Left forelimb (tissue), 1 donor: Measurements from ENCODE around the gene TRIM40.

ENCODE experiments used
- DNase-seq: peaks from one replicate; pipeline ENCODE4 v3.0.0-alpha.2; 2018; ENCODE audit warnings: low spot score

Gene TRIM40

DNA sequence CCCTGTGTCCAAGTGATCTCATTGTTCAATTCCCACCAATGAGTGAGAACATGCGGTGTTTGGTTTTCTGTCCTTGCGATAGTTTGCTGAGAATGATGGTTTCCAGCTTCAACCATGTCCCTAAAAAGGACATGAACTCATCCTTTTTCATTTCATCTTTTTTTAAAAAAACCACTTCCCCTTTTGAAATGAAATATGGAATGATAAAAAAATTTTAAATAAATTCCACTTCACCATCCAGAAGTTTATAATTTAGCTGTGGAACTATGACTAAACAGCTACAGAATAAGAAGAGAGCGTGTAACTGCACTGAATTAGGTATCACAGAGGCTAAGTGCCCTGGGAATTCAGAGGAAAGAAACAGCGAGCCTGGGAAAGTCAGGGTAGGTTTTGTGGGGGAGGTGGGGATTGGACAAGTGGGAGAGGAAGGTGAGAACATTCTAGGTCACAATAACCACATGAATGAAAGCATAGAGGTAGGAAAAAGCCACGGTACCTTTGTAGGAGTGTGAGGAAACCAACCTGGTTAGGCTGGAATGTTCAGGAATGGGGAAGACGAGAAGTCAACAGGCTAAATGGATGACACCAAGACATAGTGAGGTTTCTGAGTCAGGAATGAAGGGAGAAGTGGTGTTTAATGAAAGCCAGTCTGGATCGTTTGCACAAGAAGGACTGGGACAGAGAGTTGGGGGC, 14.1 kb downstream of the TRIM40 start:
- no peak for DNase-seq

DNA sequence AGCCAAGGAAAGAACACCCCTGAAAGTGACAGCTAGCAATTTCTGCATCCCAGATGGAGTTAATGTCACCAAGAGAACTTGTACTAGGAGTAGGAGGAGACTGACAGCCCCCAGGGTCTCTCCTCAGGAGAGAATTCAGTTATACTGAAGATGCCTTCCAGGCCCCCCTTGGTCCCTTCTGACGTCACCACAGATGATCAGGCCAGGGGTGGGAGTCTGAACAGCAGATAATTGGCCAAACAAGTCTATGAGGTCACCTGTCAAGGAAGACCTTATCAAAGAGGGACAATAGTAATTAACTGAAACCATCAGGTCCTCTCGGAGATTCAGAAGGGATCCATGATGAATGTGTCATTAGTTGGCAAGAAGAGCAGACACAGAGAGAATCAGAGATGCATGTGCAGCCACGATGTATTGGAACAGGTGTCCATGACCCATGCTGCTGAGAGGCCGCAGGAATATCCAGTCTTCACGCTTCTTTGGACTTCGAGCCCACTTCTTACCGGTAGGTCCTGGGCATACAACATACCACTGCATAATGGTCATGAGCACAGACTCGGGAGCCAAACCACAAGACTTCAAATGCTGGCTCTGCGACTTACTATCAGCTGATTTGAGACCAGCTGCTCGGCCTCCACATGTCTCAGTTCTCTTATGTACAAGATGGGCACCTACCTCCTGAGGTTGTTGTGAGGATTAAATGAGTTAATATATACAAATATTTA, 14.9 kb downstream of the TRIM40 start:
- no peak for DNase-seq

DNA sequence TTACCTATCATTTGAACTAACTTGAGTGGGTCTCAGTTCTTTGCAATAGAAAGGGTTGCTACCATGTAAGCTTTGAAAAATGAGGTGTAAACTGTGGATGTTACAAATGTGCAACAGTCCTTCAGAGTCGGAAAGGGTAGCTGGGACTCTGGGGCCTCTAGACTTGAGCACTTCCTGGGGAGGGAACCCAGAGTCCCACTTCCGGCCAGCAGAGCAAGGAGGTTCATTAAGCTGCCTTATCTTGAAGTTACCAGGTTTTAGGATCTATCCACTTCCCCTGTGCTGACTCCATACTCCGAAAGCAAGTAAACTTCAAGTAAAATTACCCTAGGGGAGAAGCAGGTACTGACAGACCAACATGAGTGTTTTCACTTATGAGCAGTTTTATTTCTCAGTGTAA, 15.6 kb downstream of the TRIM40 start:
- DNase-seq = no peak

DNA sequence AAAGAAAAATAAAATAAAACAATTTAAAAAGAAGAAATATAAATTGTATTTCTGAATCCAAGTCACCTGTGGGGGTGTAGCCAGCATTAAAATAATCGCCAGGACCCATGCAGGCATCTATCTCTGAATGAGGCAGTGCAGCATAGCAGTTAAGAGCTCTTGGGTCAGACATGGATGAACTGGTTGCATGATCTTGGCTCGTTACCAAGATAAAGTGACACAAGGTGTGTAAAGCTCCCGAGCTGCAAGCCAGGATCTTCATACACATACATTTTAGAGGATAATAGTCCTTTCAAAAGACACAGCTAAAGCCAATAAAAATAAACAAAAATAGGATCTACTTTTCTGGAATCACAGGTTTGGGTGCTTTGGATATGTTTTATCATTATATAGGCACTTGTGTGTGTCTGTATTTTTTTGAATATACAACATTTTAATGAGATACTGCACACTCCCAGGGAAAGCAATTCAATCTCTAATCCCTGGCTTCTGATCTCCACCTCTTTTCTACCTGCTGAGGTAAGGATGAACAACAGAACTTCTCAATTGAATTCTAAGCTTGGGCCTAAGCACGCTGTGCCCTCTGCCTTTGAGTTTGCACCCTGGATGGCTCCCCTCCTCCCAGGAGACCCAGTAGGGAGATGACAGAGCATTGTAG, 16.2 kb downstream of the TRIM40 start:
- DNase-seq = no peak

DNA sequence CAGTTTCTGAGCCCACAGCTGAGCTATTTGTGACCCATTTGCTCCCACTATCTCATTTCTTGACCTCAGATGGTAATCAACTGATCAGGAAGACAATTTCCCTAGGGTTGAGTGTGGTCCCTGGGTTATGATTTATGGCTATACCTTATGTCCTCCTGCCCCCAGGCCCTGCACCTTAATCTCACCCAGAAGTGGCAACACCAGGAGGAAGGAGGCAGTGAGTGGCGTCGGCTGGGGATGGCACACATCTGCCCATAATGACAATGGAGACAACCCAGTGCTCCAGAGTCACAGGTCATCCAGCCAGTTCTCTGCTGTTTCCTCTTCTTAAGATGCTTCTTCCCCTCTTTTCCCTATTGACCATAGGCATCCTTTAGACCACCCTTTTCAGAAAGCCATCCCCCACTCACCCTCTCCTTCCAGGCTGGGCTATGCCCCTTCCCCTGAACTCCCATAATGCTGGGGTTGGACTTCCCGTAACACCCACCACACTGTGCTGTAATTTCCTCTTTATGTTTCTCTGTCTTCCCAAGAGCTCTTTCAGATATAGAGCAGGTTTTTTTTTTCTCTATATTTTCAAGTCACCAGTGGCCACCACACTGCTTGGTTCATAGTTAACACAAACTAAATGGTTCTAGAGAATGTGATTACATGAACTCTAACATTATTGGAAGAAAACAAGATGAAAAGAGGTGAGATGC, 17.1 kb downstream of the TRIM40 start:
- no peak for DNase-seq

DNA sequence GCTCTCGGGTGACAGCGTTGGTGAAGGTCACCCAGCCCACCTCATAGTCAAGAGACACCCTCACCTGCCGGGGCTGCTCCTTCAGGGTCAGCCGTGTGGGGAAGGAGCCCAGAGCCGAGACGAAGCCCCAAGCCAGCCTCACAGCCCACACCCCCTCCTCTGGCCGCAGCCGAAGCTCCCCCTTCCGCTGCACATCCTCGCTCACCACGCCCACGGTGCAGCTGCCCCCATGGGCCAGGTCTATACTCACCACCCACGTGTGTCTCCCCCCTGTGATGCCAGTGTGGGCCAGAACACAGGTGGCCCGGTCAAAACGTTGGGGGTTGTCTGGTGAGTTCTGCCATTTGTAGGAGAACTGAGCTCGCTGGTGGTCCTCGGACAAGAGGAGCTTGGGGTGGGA, 18.1 kb downstream of the TRIM40 start:
- DNase-seq = no peak

DNA sequence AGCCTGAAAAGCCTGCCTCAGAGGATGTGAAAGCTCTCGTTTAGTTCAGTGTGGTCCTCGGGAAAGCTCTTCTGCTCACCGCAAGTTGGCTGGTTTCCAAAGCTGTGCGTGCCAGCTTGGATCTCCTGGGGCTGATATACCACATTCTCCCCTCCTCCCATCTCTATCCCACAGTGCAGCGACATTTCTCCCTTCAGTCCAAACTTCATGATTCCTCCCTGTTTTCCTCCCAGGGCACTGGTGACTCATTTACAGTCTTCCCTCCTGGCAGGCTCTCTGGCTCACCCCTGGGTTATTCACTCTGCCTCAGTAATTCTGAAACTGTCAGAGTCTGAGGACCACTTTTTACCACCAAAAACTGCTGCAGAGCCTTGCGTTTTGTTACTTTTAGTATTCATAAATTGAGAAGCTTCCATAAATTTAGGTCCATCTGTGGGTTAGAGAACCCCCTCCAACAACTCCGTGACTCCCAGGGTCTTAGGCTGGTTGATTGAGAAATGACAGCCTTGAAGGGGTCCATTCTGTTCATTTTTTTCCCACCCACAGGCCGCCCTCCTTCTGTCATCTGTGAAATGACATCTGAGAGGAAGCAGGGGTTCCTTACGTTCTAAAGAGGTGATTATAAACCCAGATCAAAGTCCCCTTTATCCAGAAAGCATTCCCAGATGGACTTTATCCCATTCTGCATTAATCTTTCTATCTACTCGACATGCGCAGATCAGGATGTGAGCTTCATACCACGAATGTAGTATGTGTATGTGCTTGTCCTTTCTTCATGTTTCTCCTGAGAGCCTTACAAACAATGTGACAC, 19.0 kb downstream of the TRIM40 start:
- no peak for DNase-seq

DNA sequence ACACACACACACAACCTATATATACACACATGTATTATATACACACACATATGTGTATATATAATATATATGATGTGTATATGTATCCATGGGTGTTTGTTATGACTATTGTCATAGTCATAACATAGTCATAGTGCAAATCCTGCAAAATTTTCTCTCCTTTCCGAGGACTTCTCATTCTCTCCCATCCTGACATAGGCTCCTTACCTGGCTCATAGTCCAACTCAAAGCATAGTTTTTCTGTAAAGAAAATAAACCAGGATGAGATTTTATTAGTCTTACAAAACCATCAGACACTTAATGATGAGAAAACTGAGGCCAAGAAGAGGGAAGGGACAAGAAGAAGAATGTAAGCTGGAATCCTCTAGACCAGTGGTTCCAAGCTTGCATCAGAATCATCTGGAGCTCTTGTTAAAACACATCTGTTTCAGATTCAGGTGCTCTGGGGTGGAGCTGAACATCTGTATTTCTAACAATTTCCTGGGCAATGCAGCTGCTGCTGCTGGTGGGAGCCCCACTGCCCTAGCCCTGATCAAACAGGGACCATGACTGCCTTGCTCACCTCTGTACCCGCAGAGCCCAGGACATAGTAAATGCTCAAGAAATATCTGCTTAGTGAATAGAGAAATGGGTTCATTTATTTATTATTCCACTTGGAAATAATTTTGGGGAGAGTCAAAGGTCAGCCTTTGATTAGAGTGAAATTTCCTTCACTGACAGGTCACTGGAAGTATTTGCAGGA, 19.8 kb downstream of the TRIM40 start:
- no peak for DNase-seq

DNA sequence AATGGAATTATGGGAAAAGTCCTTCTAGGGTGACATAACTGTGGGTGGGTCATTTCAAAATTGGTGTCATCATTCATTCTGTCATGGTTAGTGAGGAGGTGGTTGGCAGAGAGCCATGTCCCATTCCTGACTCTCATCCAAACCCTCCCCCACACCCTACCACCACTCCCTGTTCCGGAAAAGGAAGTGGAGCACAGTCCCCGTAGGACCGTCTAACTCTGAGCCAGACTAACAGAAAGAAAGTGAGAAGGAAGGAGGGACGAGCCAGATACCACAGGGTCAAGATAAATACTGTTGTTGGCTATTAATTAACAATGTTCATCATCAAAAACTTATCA, 20.3 kb downstream of the TRIM40 start:
- no peak for DNase-seq

DNA sequence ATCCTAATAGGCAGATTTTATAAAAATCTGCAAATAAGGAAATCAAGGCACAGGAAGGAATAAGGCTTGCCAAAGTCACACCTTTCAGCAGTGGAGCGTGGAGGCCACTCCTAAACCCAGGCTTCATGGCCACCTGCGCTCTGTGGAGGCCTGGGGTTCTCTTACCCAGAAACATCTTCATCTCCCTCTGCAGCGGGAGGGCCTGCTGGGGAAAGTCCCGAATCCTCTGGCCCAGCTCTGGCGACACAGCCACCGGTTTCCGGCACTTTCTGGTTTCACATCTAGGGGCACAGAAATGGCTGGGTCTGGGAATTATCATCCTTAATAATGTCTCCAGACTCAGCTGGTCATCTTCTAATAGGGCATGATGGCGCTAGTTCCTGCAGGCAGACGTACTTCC, 20.8 kb downstream of the TRIM40 start:
- no peak for DNase-seq

DNA sequence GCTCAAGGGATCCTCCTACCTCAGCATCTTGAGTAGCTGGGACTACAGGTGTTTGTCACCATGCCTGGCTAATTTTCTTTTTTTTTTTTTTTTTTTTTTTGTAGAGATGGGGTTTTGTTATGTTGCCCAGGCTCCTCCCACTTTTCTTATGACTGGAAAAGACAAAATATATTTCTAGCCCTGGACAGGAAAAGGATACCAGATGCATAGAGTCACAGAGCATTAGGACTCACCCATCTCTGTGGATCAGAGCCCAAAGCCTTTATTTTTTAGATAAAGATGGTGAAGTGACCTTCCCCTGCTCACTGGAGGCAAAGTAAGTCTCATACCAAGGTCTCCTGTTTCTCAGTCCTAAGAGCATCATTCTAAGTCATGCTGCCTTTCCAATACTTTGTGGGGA, 21.6 kb downstream of the TRIM40 start:
- no peak for DNase-seq

DNA sequence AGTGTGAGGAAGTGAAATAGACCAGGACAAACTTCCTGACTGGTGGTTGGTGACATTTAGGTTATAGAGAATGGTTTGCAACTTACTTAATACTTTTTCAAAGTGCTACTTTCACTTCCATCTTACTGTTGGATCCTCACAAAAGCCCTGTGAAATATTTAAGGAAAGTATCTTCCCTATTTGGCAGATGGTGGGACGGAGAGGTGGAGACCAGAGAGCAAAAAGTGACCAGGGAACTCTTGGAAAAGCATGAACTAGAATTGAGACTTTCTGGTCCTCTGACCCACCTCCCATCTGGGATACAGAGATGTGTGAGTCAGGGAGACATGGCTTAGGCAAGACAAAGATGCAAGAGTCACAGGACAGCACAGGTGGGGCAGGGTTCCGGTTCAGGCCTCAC, 22.1 kb downstream of the TRIM40 start:
- DNase-seq = no peak

DNA sequence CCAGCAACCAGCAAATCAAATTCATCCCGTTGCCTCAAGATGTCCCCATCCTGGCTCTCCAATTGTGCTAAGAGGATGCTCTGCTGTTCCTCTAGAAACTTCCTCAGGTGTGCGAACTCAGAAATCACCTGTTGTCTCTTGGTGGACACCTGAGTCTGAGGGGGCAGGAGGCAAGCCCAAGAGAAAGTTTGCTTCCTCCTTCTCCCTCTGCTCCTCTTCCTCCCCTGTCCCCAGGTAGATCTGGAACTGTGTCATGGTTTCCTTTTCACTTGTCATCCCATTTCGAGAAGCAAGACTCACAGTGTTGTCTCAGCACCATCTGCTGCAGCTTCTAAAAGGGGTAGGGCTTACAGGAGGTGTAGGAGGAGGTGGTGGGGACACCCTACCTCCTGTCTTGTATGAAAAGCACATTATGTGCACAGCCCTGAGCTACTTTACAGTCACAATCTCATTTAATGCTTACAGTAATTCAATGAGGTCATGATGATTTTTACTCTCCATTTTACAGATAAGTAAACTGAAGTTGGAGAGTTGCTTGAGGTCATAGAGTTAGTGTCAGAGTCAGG, 22.6 kb downstream of the TRIM40 start:
- no peak for DNase-seq

DNA sequence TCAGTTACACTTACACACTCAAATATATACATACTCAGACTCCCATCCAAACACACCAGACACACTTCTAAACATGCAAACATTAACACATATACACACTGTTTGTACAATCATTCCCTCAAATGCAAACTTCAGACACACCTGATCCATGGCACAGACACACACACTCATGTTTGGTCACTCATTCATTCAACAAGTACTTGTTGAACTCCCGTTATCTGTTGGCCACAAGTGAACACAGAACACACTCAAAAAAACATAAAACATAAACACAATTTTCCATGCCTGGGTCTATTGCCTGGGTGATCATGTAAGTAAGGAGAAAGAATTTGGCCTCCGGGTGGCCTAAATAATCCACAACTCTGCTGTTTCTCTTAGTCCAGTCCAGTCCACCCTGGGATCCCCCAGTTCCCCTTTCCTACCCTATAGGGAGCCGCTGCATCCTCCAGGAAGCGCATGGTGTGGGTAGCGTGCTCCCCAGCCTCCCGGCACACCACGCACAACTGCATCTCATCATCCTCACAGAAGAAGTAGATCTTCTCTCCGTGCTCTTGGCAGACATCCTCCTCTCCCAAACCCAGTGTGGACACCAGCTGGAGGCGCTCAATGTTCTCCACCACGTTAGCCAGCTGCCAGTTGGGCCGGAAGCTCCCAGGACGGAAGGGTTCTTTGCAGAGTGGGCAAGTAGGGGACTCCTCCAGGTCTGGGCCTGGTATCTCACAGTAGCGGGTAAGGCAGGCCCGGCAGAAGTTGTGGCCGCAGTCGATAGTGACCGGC, 24.3 kb downstream of the TRIM40 start:
- DNase-seq = no peak

DNA sequence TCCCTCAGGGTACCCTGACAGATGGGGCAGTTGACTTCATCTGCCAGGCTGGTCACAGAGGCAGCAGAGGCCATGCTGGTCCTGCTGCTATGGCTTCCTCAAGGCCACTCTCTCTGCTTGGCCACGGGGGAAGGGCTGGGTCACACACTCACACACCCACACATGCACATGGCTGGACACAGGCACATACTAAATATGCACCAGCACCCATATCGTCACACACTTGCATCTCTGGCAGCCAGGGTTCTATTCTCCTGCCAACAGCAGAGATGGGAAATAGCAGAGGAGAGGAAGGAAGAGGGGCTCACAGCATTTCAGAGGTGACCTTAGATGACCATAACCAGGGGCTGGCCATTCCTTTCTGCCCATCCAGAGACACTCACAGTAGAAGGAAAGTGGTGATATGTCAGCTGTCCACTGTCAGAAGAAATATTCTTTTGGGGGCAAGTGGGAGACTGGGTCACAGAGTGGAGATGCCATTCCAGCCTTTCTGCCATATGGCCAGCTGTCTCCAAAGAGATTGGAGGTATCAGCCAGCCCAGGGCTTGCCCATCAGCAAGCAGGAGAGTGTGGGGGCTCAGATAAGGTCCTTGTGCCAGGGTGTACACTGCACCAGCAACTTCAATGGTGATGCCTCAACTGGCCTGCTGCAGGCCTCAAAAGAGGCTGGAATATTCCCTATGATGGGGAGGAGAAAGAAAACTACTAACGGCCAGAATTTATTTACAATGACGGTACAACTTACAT, 25.0 kb downstream of the TRIM40 start, which contains the start of gene TRIM10:
Gene TRIM10, minus strand, starts transcription at position 427 of the 747 bp plus-strand sequence. Its CDS starts 353 bp downstream, at position 74.
- DNase-seq = no peak

DNA sequence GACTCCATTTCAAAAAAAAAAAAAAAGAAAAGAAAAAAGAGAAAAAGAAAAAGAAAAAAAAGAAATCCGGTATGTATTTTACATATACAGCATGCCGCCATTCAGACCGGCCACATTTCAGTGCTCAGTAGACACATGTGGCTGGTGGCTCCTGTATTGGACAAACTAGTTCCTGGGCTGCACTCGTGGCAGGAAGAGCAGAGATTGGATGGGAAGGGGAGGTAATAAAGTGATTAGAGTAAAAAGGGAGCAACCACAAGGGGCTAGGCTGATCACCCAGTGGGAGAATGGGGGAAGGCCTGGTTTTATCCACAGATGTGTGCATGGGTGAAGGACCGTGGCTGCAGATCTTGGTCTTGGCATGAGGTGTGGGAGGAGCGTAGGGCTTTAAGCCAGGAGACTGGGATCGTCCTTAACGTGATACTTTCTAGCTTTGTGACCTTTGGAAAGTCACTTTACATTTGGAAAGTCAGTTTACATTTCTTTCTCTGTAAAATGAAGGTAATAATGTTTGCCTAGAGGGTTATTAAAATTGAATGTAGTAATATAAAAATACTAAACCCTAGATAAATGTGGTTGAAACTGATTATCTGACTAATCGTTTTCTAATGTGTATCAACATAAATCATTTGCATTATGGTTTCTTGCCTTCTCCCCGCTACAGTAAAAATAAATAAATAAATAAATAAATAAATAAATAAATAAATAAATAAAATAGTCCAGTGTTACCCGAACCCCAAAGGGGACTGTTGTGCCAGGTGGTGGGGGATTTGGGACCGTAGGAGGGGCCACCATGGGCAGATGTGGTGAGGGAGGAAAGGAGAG, 26.5 kb downstream of the TRIM40 start:
- no peak for DNase-seq

DNA sequence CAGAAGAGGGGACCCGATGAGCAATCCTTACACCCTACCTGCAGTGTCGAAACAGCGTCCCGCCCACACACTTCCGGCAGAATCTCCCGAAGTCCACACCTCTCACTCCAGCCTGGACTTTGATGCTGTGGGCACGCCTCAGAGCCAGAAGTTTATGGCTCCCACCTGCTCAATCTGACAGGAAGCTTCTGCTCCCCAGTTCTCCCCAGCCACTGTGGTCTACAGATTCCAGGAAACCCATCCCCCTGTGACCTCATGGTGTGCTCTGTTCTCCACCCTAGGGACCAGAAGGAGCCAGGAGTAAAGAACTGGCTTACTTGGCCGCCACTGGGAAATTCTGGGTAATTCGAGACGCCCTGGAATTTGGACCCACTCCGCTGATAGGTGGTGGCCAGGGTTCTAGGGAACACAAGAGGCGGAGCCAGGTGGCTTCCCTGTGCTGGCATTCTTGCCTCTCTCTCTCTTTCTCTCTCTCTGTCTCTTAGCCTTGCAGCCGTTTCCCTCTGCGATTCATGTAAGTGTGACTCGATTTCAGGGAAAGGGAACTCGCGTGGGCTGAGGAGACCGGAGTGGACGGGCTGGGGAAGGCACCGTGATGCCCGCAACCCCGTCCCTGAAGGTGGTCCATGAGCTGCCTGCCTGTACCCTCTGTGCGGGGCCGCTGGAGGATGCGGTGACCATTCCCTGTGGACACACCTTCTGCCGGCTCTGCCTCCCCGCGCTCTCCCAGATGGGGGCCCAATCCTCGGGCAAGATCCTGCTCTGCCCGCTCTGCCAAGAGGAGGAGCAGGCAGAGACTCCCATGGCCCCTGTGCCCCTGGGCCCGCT, 27.4 kb downstream of the TRIM40 start, which contains the start of gene TRIM15:
Gene TRIM15, plus strand, starts transcription at position 457 of the 828 bp plus-strand sequence. Its CDS starts 139 bp downstream, at position 596.
- no peak for DNase-seq
